H1 (cell line): ENCODE measurements around the gene IGFBP1. TPM values are rescaled to one million over a fixed set of nuclear protein-coding genes. Genes with fewer than 3 reads are reported as not detected.

Source experiments
- CTCF ChIA-PET: fragments of 300-600 bp; sonication (Branson Sonifier 250); formaldehyde crosslinking; loops from one replicate; lab custom pipeline; 2021; ENCODE audit not compliant: partially characterized antibody; lab: Charles Lee
- POLR2A ChIA-PET: fragments of 300-600 bp; sonication (Branson Sonifier 250); formaldehyde crosslinking; loops from one replicate; lab custom pipeline; 2021; ENCODE audit warnings: inconsistent platforms; ENCODE audit not compliant: partially characterized antibody; lab: Charles Lee
- DNase-seq, 2 experiments: peaks; one replicate each; pipeline versions ENCODE4 v3.0.0 to v3.0.0-alpha.2; 2010 to 2022; ENCODE audit warnings: low spot score in 2 of 2, low read depth in 1 of 2, mixed read lengths in 1 of 2
- FAIRE-seq: peaks from 2 replicates; lab custom pipeline; 2011; peaks lifted over from hg19 to GRCh38; lab: Jason Lieb, UNC
- H2AFZ ChIP-seq: 2 replicates; pipeline ENCODE4 v1.8.1; 2012; ENCODE audit warnings: low read length, inconsistent platforms
- H2AK5ac ChIP-seq: 2 replicates; pipeline ENCODE4 v1.6.1; 2013; ENCODE audit warnings: low read depth, low read length
- H2BK120ac ChIP-seq: replicated peaks from 2 replicates; pipeline ENCODE3; 2013; ENCODE audit warnings: low read depth, low read length, inconsistent platforms
- H2BK12ac ChIP-seq: 2 replicates; pipeline ENCODE4 v1.6.1; 2013; ENCODE audit warnings: low read depth, low read length
- H2BK15ac ChIP-seq: 2 replicates; pipeline ENCODE4 v1.6.1; 2013; ENCODE audit warnings: low read length
- H2BK20ac ChIP-seq: 2 replicates; pipeline ENCODE4 v1.6.1; 2013; ENCODE audit warnings: low read length
- H2BK5ac ChIP-seq: 2 replicates; pipeline ENCODE4 v1.6.1; 2013; ENCODE audit warnings: low read depth, low read length
- H3K14ac ChIP-seq: 2 replicates; pipeline ENCODE4 v1.6.1; 2013; ENCODE audit warnings: inconsistent platforms; ENCODE audit not compliant: insufficient read length
- H3K18ac ChIP-seq: 2 replicates; pipeline ENCODE4 v1.6.1; 2013; ENCODE audit warnings: low read length; ENCODE audit errors: extremely low read depth
- H3K23ac ChIP-seq: 2 replicates; pipeline ENCODE4 v1.6.1; 2013; ENCODE audit warnings: inconsistent platforms; ENCODE audit not compliant: insufficient read length
- H3K23me2 ChIP-seq: 2 replicates; pipeline ENCODE4 v1.6.1; 2013; ENCODE audit warnings: low read depth, low read length
- H3K27ac ChIP-seq: 2 replicates; pipeline ENCODE4 v1.6.1; 2011; ENCODE audit warnings: low read depth, low read length, inconsistent platforms
- H3K27me3 ChIP-seq, 4 experiments: replicated peaks in 1 of 4; 1 replicate in 1 of 4; 2 replicates in 3 of 4; pipeline versions ENCODE4 v1.6.1 to v1.8.1; 2011 to 2013; ENCODE audit warnings: low read length in 3 of 4, mild to moderate bottlenecking in 3 of 4, inconsistent platforms in 2 of 4, mixed read lengths in 2 of 4, moderate library complexity in 1 of 4; ENCODE audit not compliant: control insufficient read depth in 3 of 4, insufficient read depth in 3 of 4; ENCODE audit errors: extremely low read depth in 1 of 4
- H3K36me3 ChIP-seq, 4 experiments: 2 replicates each; pipeline versions ENCODE4 v1.6.1 to v1.8.1; 2011 to 2013; ENCODE audit warnings: mild to moderate bottlenecking in 4 of 4, low read length in 3 of 4, moderate library complexity in 2 of 4, control low read depth in 1 of 4, inconsistent platforms in 1 of 4; ENCODE audit not compliant: insufficient read depth in 4 of 4, control insufficient read depth in 2 of 4
- H3K4ac ChIP-seq: replicated peaks from 2 replicates; pipeline ENCODE3; 2013; ENCODE audit warnings: low read length, low read depth, mixed read lengths, inconsistent platforms; ENCODE audit not compliant: insufficient read length
- H3K4me1 ChIP-seq, 4 experiments: replicated peaks in 1 of 4; 1 replicate in 1 of 4; 2 replicates in 3 of 4; pipeline versions ENCODE4 v1.6.1 to v1.8.1; 2011 to 2013; ENCODE audit warnings: low read length in 3 of 4, inconsistent platforms in 2 of 4, mixed read lengths in 1 of 4; ENCODE audit not compliant: insufficient read depth in 4 of 4, control insufficient read depth in 3 of 4
- H3K4me2 ChIP-seq, 2 experiments: 2 replicates each; pipeline versions ENCODE4 v1.6.1 to v1.8.1; 2011 to 2013; ENCODE audit warnings: low read depth in 2 of 2, low read length in 2 of 2, control low read depth in 1 of 2, inconsistent platforms in 1 of 2, mild to moderate bottlenecking in 1 of 2; ENCODE audit not compliant: insufficient read depth in 1 of 2
- H3K4me3 ChIP-seq, 4 experiments: fragments of 200-600, 300-600 bp in 1 of 4; sonication (generic), shearing (Covaris generic), sonication (Bioruptor Twin) in 1 of 4; 2 replicates each; pipeline versions ENCODE4 v1.5.1 to v1.8.1; 2011 to 2016; ENCODE audit warnings: low read length in 4 of 4, low read depth in 3 of 4, control low read depth in 2 of 4, inconsistent platforms in 2 of 4, mild to moderate bottlenecking in 2 of 4, mixed read lengths in 1 of 4, moderate library complexity in 1 of 4; ENCODE audit not compliant: insufficient read depth in 2 of 4; ENCODE audit errors: extremely low read depth in 1 of 4
- H3K56ac ChIP-seq: replicated peaks from 2 replicates; pipeline ENCODE3; 2013; ENCODE audit warnings: low read depth, mild to moderate bottlenecking, mixed read lengths, low read length, inconsistent platforms; ENCODE audit not compliant: insufficient read length
- H3K79me1 ChIP-seq: 2 replicates; pipeline ENCODE4 v1.6.1; 2013; ENCODE audit warnings: low read depth, low read length, control low read depth
- H3K79me2 ChIP-seq, 2 experiments: 2 replicates each; pipeline versions ENCODE4 v1.6.1 to v1.8.1; 2012 to 2013; ENCODE audit warnings: low read length in 2 of 2, mild to moderate bottlenecking in 2 of 2, inconsistent platforms in 1 of 2; ENCODE audit not compliant: insufficient read depth in 2 of 2, control insufficient read depth in 1 of 2
- H3K9ac ChIP-seq, 4 experiments: replicated peaks in 1 of 4; 1 replicate in 1 of 4; 2 replicates in 3 of 4; pipeline versions ENCODE4 v1.6.1 to v1.8.1; 2011 to 2013; ENCODE audit warnings: low read depth in 3 of 4, low read length in 3 of 4, control low read depth in 2 of 4, mild to moderate bottlenecking in 2 of 4, moderate library complexity in 2 of 4, inconsistent platforms in 1 of 4; ENCODE audit errors: extremely low read depth in 1 of 4
- H3K9me3 ChIP-seq, 2 experiments: 2 replicates each; pipeline versions ENCODE4 v1.6.1 to v1.8.1; 2012 to 2013; ENCODE audit warnings: mild to moderate bottlenecking in 2 of 2, moderate library complexity in 2 of 2, control low read depth in 1 of 2, inconsistent platforms in 1 of 2, low read depth in 1 of 2, low read length in 1 of 2, mixed read lengths in 1 of 2; ENCODE audit not compliant: insufficient read depth in 2 of 2
- H4K20me1 ChIP-seq, 2 experiments: replicated peaks in 1 of 2; 2 replicates each; pipeline versions ENCODE3 to v1.8.1; 2011 to 2013; ENCODE audit warnings: inconsistent platforms in 2 of 2, low read length in 2 of 2, mild to moderate bottlenecking in 1 of 2; ENCODE audit not compliant: insufficient read depth in 2 of 2, control insufficient read depth in 1 of 2
- H4K5ac ChIP-seq: 2 replicates; pipeline ENCODE4 v1.6.1; 2013; ENCODE audit warnings: low read length, low read depth, mixed read lengths, inconsistent platforms; ENCODE audit not compliant: insufficient read length
- H4K8ac ChIP-seq: 2 replicates; pipeline ENCODE4 v1.8.0; 2013; ENCODE audit warnings: mild to moderate bottlenecking, moderate library complexity, low read length, inconsistent platforms; ENCODE audit not compliant: insufficient read depth; ENCODE audit errors: extremely low read depth
- H4K91ac ChIP-seq: replicated peaks from 2 replicates; pipeline ENCODE3; 2013; ENCODE audit warnings: low read length, mixed read lengths, inconsistent platforms; ENCODE audit not compliant: insufficient read length
- ASH2L ChIP-seq: fragments of 200-600, 300-600 bp; sonication (generic); IDR thresholded peaks from one replicate; pipeline ENCODE4 v1.7.1; 2017; ENCODE audit warnings: low read length
- JUND ChIP-seq: IDR thresholded peaks from 2 replicates; pipeline ENCODE4 v1.6.1; 2011; ENCODE audit warnings: mild to moderate bottlenecking, improper control_type of control experiment, low read length
- KDM1A ChIP-seq: fragments of 200-600, 300-600 bp; sonication (generic); IDR thresholded peaks from 2 replicates; pipeline ENCODE4 v1.7.1; 2016; ENCODE audit warnings: mild to moderate bottlenecking, low read length, borderline replicate concordance
- KDM4A ChIP-seq: IDR thresholded peaks from one replicate; pipeline ENCODE4 v1.7.1; 2012; ENCODE audit warnings: low read depth, mild to moderate bottlenecking, moderate library complexity, low read length, inconsistent platforms; ENCODE audit not compliant: severe bottlenecking
- RBBP5 ChIP-seq: IDR thresholded peaks from 2 replicates; pipeline ENCODE4 v1.7.1; 2012; ENCODE audit warnings: low read depth, mild to moderate bottlenecking, inconsistent platforms, low read length, moderate library complexity, borderline replicate concordance
- SAP30 ChIP-seq: fragments of 300-600 bp; sonication (generic); IDR thresholded peaks from 2 replicates; pipeline ENCODE4 v1.7.1; 2012; ENCODE audit warnings: low read length, moderate library complexity, mild to moderate bottlenecking, inconsistent platforms; ENCODE audit not compliant: insufficient read depth, insufficient replicate concordance
- SP1 ChIP-seq: IDR thresholded peaks from 2 replicates; pipeline ENCODE4 v1.6.1; 2011; ENCODE audit warnings: low read depth, low read length
- SP2 ChIP-seq: IDR thresholded peaks from 2 replicates; pipeline ENCODE4 v1.6.1; 2012; ENCODE audit warnings: mild to moderate bottlenecking, low read length, inconsistent platforms
- SP4 ChIP-seq: IDR thresholded peaks from 2 replicates; pipeline ENCODE4 v1.6.1; 2012; ENCODE audit warnings: low read length, inconsistent platforms
- SUZ12 ChIP-seq: fragments of 200-600 bp; sonication (generic); IDR thresholded peaks from 2 replicates; pipeline ENCODE4 v1.6.1; 2012; ENCODE audit warnings: mild to moderate bottlenecking, inconsistent platforms, low read length, moderate library complexity, mixed read lengths
- WGBS, 2 experiments: shearing (Covaris generic) in 1 of 2; methylation state at CpG; one replicate each; pipeline versions ENCODE4 v1.1.6 to v1.1.7; 2013 to 2015; ENCODE audit warnings: low lambda C conversion rate in 2 of 2, mixed read lengths in 2 of 2, inconsistent platforms in 1 of 2, low coverage in 1 of 2, missing lambda C conversion rate in 1 of 2; ENCODE audit not compliant: insufficient replicate concordance in 2 of 2, insufficient coverage in 1 of 2, insufficient read length in 1 of 2; ENCODE audit errors: extremely low coverage in 1 of 2, missing lambda C conversion rate in 1 of 2; 5-methylcytosine and 5-hydroxymethylcytosine counted together
- long read RNA-seq, 2 experiments: library from RNA in 1 of 2; library from capped mRNA in 1 of 2; stranded (forward); transcript quantifications; one replicate each; pipeline ENCODE4 v2.0.0, GENCODE V29; 2021; ENCODE audit warnings: inconsistent platforms in 1 of 2
- polyA minus RNA-seq, 3 experiments: library from RNA; depleted of rRNA, polyadenylated mRNA; stranded (reverse); fragments of >200 nt; gene quantifications; 1 replicate in 2 of 3; 2 replicates in 1 of 3; pipeline ENCODE4 v1.2.3, GENCODE V29; 2011
- polyA plus RNA-seq, 7 experiments: library from polyadenylated mRNA; depleted of rRNA in 3 of 7; stranded (reverse) in 5 of 7; unstranded in 2 of 7; fragments of >200 nt in 5 of 7; fragments of 200-250 nt in 2 of 7; gene quantifications; 1 replicate in 5 of 7; 2 replicates in 1 of 7; 4 replicates in 1 of 7; pipeline versions ENCODE4 v1.2.1 to v1.2.3, GENCODE V29; 2011 to 2013; ENCODE audit warnings: missing spikeins in 2 of 7, mixed read lengths in 2 of 7
- total RNA-seq: library from RNA; stranded (reverse); fragmentation: NEBNext Ultra II Directional; extraction: Animal tissue kit (Norgen Biotek cat#: 25700); gene quantifications from 2 replicates; pipeline ENCODE4 v1.2.1, GENCODE V29; 2021

IGFBP1 gene
- total RNA-seq (not detected in 2 replicates), polyA plus RNA-seq (2011; rRNA removed) (not detected in 2 replicates), polyA minus RNA-seq (2011; rRNA and poly(A)+ RNA removed) (not detected in 2 replicates)
- polyA plus RNA-seq (2011; cell fraction: cytosol; rRNA removed), result 0.23 TPM
- not detected for polyA plus RNA-seq (2011; cell fraction: nucleus; rRNA removed)
- polyA plus RNA-seq (2012, experiment 1 of 2), result not detected in 4 replicates
- 0.26 TPM for polyA plus RNA-seq (2012, experiment 2 of 2)
- polyA plus RNA-seq (2013, experiment 1 of 2), result 0.10 TPM
- polyA plus RNA-seq (2013, experiment 2 of 2), result 0.04 TPM
- not detected for polyA minus RNA-seq (2011; cell fraction: cytosol; rRNA and poly(A)+ RNA removed)
- not detected for polyA minus RNA-seq (2011; cell fraction: nucleus; rRNA and poly(A)+ RNA removed)
- long read RNA-seq, experiment 1, result 0 reads
- long read RNA-seq, experiment 2, result 0 reads

- H3K4ac ChIP-seq, result no peak within 1 kb of the TSS
- H2BK20ac ChIP-seq, result no peak within 1 kb of the TSS; the same call in 1 of the 2 replicates
- no peak within 1 kb of the TSS for H4K91ac ChIP-seq
- peaks cover 23 to 42% (median 35%) of the 10 kb centered on the region in 4 experiments for H3K27me3 ChIP-seq
- no peak within 1 kb of the TSS for H2AK5ac ChIP-seq
- WGBS, 2 experiments, result 10% methylated on average over 49 of the region's 73 CpGs; no CpG with 5 or more reads in 1 of the 2 experiments
- no peaks in the 10 kb centered on the region for H4K20me1 ChIP-seq
- H3K4me3 ChIP-seq, result peak within 1 kb of the TSS; percentile 36 to 60 (median 44); a peak in 7 of 8 replicates
- no peaks in the 10 kb centered on the region for H3K9me3 ChIP-seq
- no peaks in the 10 kb centered on the region for H3K79me1 ChIP-seq
- H3K9ac ChIP-seq, result peak within 1 kb of the TSS in 1 of 4 experiments; percentile 51; a peak in 1 of 7 replicates
- DNase-seq (peak in 1 of 2 experiments; percentile 60), FAIRE-seq (no peak)
- H3K23ac ChIP-seq, result no peak within 1 kb of the TSS
- CTCF ChIA-PET, result interaction anchor here (0.5 to 3.8 kb wide), 8 partner anchors 17 to 1330 kb away, joined by 3 to 22 read pairs (median 5); no protein-coding TSS in a partner anchor
- H3K14ac ChIP-seq, result no peak within 1 kb of the TSS
- no peaks in the 10 kb centered on the region for H3K36me3 ChIP-seq
- peaks cover 2 to 15% (median 9%) of the 10 kb centered on the region in 4 experiments for H3K4me1 ChIP-seq
- H4K5ac ChIP-seq, result no peak within 1 kb of the TSS
- peak within 1 kb of the TSS; percentile 80; the same call in 1 of the 2 replicates for H2BK12ac ChIP-seq
- POLR2A ChIA-PET, result interaction anchor here (1.1 kb wide), 1 partner anchor 33 kb away, joined by 5 read pairs; the partner anchor contains the start of gene IGFBP3
- H4K8ac ChIP-seq, result no peak within 1 kb of the TSS
- H3K56ac ChIP-seq, result no peak within 1 kb of the TSS
- H2BK120ac ChIP-seq, result no peak within 1 kb of the TSS
- H3K23me2 ChIP-seq, result peaks cover 11% of the 10 kb centered on the region; the same call in 1 of the 2 replicates
- peak within 1 kb of the TSS; percentile 92 to 94 for H3K4me2 ChIP-seq
- H3K79me2 ChIP-seq, result no peaks in the 10 kb centered on the region
- H2AFZ ChIP-seq, result no peak within 1 kb of the TSS
- no peak within 1 kb of the TSS for H2BK5ac ChIP-seq
- H3K18ac ChIP-seq, result no peak within 1 kb of the TSS; the same call in none of the 2 replicates
- H2BK15ac ChIP-seq, result no peak within 1 kb of the TSS
- no peak within 1 kb of the TSS for H3K27ac ChIP-seq
- TF ChIP-seq SP4, result no peak
- TF ChIP-seq JUND, result no peak
- TF ChIP-seq ASH2L, result peak; percentile 22
- TF ChIP-seq KDM4A, result peak; percentile 72
- no peak for TF ChIP-seq SAP30
- no peak for TF ChIP-seq SP2
- no peak for TF ChIP-seq SP1
- TF ChIP-seq SUZ12, result peak; percentile 80; the same call in 1 of the 2 replicates
- TF ChIP-seq RBBP5, result no peak
- TF ChIP-seq KDM1A, result no peak
These were observed at the start of gene IGFBP1 for GRCh38 chr7:45888185-45888992. TSS of gene IGFBP1 (plus strand) at chr7:45888488. CDS start at chr7:45888653, 165 bp downstream.
